ENCODE data around the gene ITSN1. TPM values are rescaled to one million over a fixed set of nuclear protein-coding genes. Genes with fewer than 3 reads are reported as not detected.

The ITSN1 gene
- total and polyA plus RNA-seq, 2 experiments from 2014 or later = 35.5 to 57.1 TPM

- Histone ChIP-seq H4K20me1 (ENCODE audit: insufficient read depth) (no peaks in the 10 kb centered on the region), H3K27ac (no peak overlapping the region), H3K79me2 (ENCODE audit: insufficient read depth) (no peaks in the 10 kb centered on the region), H3F3A (ENCODE audit: insufficient read depth) (peaks cover 10% of the 10 kb centered on the region; the same call in 1 of the 2 replicates), H3K36me3 (ENCODE audit: low read depth) (no peaks in the 10 kb centered on the region), H3K27me3 (replicated peaks; ENCODE audit: insufficient read depth) (no peaks in the 10 kb centered on the region), H3K9me3 (ENCODE audit: low read depth) (no peaks in the 10 kb centered on the region), H2AFZ (no peak overlapping the region), H3K4me1 (ENCODE audit: insufficient read depth) (peaks cover 13% of the 10 kb centered on the region), H3K9ac (no peak overlapping the region), H3K9me2 (ENCODE audit: insufficient read depth) (no peaks in the 10 kb centered on the region), H3K4me2 (ENCODE audit: unreplicated experiment) (no peak overlapping the region), H3K4me3 (no peak overlapping the region)
- in situ Hi-C loops (cut with MboI) = no loop called here
- TF ChIP-seq EZH2phosphoT487 (IDR thresholded peaks at IDR 0.05; ENCODE audit: insufficient read depth, low read depth) (no peak), EZH2 (IDR thresholded peaks at IDR 0.05; ENCODE audit: insufficient read depth, poor library complexity, severe bottlenecking) (no peak)
- DNase-seq = no peak
- WGBS, 2 experiments (ENCODE audit: low coverage in 1 of 2, low lambda C conversion rate in 2 of 2, missing lambda C conversion rate in 2 of 2) = 98 to 100% methylated on average over 2 of the region's 2 CpGs
Measured at GRCh38 chr21:33808715-33809367, 166.5 kb downstream of the ITSN1 start.

DNA sequence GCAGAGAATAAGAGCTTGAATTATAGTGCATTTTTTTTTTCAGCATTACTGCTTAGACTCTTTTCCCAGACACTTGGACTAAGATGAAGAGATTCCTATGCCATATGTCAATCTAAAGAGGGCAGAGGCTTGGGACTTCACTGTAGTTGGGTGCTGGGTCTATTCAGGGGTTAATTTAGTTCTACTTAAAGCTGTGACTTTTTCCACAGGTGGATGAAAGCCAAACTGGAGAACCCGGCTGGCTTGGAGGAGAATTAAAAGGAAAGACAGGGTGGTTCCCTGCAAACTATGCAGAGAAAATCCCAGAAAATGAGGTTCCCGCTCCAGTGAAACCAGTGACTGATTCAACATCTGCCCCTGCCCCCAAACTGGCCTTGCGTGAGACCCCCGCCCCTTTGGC lies 168.5 kb downstream of the ITSN1 start:
- no peak overlapping the region for H3K27ac ChIP-seq
- H3K4me3 ChIP-seq = no peak overlapping the region
- in situ Hi-C loops (cut with MboI) = no loop called here
- no peak overlapping the region for H3K4me2 ChIP-seq (ENCODE audit: unreplicated experiment)
- TF ChIP-seq EZH2phosphoT487 (IDR thresholded peaks at IDR 0.05; ENCODE audit: insufficient read depth, low read depth) (no peak), EZH2 (IDR thresholded peaks at IDR 0.05; ENCODE audit: insufficient read depth, poor library complexity, severe bottlenecking) (no peak)
- no peak overlapping the region for H2AFZ ChIP-seq
- DNase-seq = no peak
- no peak overlapping the region for H3K9ac ChIP-seq
- peaks cover 10% of the 10 kb centered on the region; the same call in 1 of the 2 replicates for H3F3A ChIP-seq (ENCODE audit: insufficient read depth)
- peaks cover 13% of the 10 kb centered on the region for H3K4me1 ChIP-seq (ENCODE audit: insufficient read depth)
- no peaks in the 10 kb centered on the region for H3K27me3 ChIP-seq (replicated peaks; ENCODE audit: insufficient read depth)
- 38% methylated on average over 3 to 4 of the region's 4 CpGs for WGBS, 2 experiments (ENCODE audit: low coverage in 1 of 2, low lambda C conversion rate in 2 of 2, missing lambda C conversion rate in 2 of 2)
- no peaks in the 10 kb centered on the region for H3K36me3 ChIP-seq (ENCODE audit: low read depth)
- no peaks in the 10 kb centered on the region for H3K79me2 ChIP-seq (ENCODE audit: insufficient read depth)
- no peaks in the 10 kb centered on the region for H3K9me2 ChIP-seq (ENCODE audit: insufficient read depth)
- no peaks in the 10 kb centered on the region for H4K20me1 ChIP-seq (ENCODE audit: insufficient read depth)
- no peaks in the 10 kb centered on the region for H3K9me3 ChIP-seq (ENCODE audit: low read depth)

GRCh38 chr21:33811167-33812010 lies 169.1 kb downstream of the ITSN1 start:
- H3K4me2 ChIP-seq (ENCODE audit: unreplicated experiment) = no peak overlapping the region
- 42 to 53% methylated on average over 5 of the region's 5 CpGs for WGBS, 2 experiments (ENCODE audit: low coverage in 1 of 2, low lambda C conversion rate in 2 of 2, missing lambda C conversion rate in 2 of 2)
- no peak overlapping the region for H3K4me3 ChIP-seq
- H3K9me2 ChIP-seq (ENCODE audit: insufficient read depth) = no peaks in the 10 kb centered on the region
- TF ChIP-seq EZH2phosphoT487 (IDR thresholded peaks at IDR 0.05; ENCODE audit: insufficient read depth, low read depth) = no peak
- no peak for TF ChIP-seq EZH2 (IDR thresholded peaks at IDR 0.05; ENCODE audit: insufficient read depth, poor library complexity, severe bottlenecking)
- DNase-seq = peak; percentile 17
- H3K9ac ChIP-seq = no peak overlapping the region
- no peak overlapping the region for H3K27ac ChIP-seq
- in situ Hi-C loops (cut with MboI) = no loop called here
- H3K79me2 ChIP-seq (ENCODE audit: insufficient read depth) = no peaks in the 10 kb centered on the region
- H3K36me3 ChIP-seq (ENCODE audit: low read depth) = no peaks in the 10 kb centered on the region
- H3K4me1 ChIP-seq (ENCODE audit: insufficient read depth) = peaks cover 13% of the 10 kb centered on the region
- H3F3A ChIP-seq (ENCODE audit: insufficient read depth) = peaks cover 10% of the 10 kb centered on the region; the same call in 1 of the 2 replicates
- H3K27me3 ChIP-seq (replicated peaks; ENCODE audit: insufficient read depth) = no peaks in the 10 kb centered on the region
- no peaks in the 10 kb centered on the region for H4K20me1 ChIP-seq (ENCODE audit: insufficient read depth)
- no peaks in the 10 kb centered on the region for H3K9me3 ChIP-seq (ENCODE audit: low read depth)
- no peak overlapping the region for H2AFZ ChIP-seq

DNA sequence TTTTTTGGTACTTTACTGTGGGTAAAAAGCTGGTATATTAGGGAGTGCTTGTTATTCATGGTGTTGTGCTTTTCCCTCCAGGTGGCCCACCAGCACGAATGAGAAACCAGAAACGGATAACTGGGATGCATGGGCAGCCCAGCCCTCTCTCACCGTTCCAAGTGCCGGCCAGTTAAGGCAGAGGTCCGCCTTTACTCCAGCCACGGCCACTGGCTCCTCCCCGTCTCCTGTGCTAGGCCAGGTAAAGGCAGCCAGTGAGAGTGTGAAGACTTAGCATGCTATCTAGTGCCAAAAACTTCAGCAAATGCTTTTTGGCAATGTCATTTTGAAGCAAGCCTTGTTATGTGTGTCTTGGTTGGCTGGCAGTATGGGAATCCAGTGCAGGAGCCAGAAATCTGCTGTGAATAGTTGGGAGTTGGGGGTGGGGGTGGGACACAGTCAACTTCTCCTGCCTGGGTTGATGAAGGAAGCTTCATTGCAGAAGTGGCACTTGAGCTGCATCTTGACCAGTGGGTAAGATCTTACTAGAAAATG lies 171.6 kb downstream of the ITSN1 start:
- no peak overlapping the region for H2AFZ ChIP-seq
- no peak overlapping the region for H3K4me2 ChIP-seq (ENCODE audit: unreplicated experiment)
- H3K27me3 ChIP-seq (replicated peaks; ENCODE audit: insufficient read depth) = no peaks in the 10 kb centered on the region
- H3K9ac ChIP-seq = no peak overlapping the region
- peaks cover 13% of the 10 kb centered on the region for H3K4me1 ChIP-seq (ENCODE audit: insufficient read depth)
- 89 to 96% methylated on average over 7 of the region's 7 CpGs for WGBS, 2 experiments (ENCODE audit: low coverage in 1 of 2, low lambda C conversion rate in 2 of 2, missing lambda C conversion rate in 2 of 2)
- TF ChIP-seq EZH2 (IDR thresholded peaks at IDR 0.05; ENCODE audit: insufficient read depth, poor library complexity, severe bottlenecking) = no peak
- no peak for TF ChIP-seq EZH2phosphoT487 (IDR thresholded peaks at IDR 0.05; ENCODE audit: insufficient read depth, low read depth)
- DNase-seq = no peak
- no peak overlapping the region for H3K27ac ChIP-seq
- no peaks in the 10 kb centered on the region for H3K9me3 ChIP-seq (ENCODE audit: low read depth)
- no peak overlapping the region for H3K4me3 ChIP-seq
- no peaks in the 10 kb centered on the region for H4K20me1 ChIP-seq (ENCODE audit: insufficient read depth)
- in situ Hi-C loops (cut with MboI) = no loop called here
- H3K79me2 ChIP-seq (ENCODE audit: insufficient read depth) = no peaks in the 10 kb centered on the region
- peaks cover 10% of the 10 kb centered on the region; the same call in 1 of the 2 replicates for H3F3A ChIP-seq (ENCODE audit: insufficient read depth)
- H3K36me3 ChIP-seq (ENCODE audit: low read depth) = peaks cover 19% of the 10 kb centered on the region; the same call in 1 of the 2 replicates
- H3K9me2 ChIP-seq (ENCODE audit: insufficient read depth) = no peaks in the 10 kb centered on the region
